GM21360 (cell line): Measurements from ENCODE around the gene ZDHHC8.

ENCODE experiments used
- ATAC-seq: cut with Tn5 transposase; IDR thresholded peaks from one replicate; pipeline ENCODE4 v1.9.1; 2021; ENCODE audit warnings: mild to moderate bottlenecking, moderate library complexity; ENCODE audit not compliant: unreplicated experiment

The ZDHHC8 gene, protein sequence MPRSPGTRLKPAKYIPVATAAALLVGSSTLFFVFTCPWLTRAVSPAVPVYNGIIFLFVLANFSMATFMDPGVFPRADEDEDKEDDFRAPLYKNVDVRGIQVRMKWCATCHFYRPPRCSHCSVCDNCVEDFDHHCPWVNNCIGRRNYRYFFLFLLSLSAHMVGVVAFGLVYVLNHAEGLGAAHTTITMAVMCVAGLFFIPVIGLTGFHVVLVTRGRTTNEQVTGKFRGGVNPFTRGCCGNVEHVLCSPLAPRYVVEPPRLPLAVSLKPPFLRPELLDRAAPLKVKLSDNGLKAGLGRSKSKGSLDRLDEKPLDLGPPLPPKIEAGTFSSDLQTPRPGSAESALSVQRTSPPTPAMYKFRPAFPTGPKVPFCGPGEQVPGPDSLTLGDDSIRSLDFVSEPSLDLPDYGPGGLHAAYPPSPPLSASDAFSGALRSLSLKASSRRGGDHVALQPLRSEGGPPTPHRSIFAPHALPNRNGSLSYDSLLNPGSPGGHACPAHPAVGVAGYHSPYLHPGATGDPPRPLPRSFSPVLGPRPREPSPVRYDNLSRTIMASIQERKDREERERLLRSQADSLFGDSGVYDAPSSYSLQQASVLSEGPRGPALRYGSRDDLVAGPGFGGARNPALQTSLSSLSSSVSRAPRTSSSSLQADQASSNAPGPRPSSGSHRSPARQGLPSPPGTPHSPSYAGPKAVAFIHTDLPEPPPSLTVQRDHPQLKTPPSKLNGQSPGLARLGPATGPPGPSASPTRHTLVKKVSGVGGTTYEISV

DNA sequence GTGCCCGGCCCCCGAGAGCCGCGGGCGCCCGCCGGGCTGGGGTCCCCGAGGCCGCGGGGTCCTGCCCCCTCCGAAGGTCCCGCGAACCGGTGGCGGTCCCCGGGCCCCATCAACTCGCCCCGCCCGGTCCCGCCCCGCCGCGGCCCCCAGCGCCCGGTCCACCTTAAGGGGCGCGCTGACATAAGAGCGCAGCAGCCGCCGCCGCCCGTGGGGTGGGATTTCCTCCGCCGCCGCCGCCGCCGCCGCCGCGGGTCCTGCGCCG is at the start of gene ZDHHC8:
Gene ZDHHC8, plus strand, starts transcription at position 208 of the 262 bp plus-strand sequence. CDS start 144 bp downstream, outside the sequence.
- peak; percentile 29 for ATAC-seq

- no peak for ATAC-seq
Measured at GRCh38 chr22:20083157-20083890, 48.3 kb upstream of the ZDHHC8 start.

DNA sequence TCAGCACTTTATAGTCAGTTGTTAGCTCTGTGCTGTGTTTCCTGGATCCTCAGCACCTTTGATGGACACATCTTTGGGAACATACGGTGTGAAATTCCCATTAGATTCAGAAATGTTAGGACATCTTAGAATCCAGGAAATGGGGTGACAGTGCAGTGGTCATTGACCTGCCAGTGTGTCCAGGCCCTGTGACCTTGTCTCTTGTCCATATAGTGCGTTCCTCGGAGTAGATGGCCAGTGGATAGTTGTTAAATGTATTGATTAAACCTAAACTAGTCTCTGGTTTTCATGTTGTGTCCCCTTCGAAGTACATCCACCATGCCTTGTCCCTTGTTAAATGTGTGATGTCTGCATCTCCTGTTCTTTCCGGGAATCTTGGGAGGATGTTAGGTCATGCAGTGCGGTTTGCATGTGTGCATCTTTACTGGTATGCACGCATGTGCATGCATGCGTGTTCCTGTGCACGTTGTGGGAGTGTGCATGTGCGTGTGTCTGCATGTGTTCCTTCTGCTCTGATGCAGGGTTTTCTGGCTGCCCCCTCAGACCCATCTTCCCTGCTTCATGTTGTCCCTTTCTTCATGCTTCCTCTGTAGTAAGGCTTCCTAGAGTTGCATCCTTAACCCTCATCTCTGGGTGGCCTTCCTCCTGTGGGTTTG is 47.6 kb upstream of the ZDHHC8 start:
- no peak for ATAC-seq

GRCh38 chr22:20084547-20085413 is 46.8 kb upstream of the ZDHHC8 start:
- no peak for ATAC-seq

DNA sequence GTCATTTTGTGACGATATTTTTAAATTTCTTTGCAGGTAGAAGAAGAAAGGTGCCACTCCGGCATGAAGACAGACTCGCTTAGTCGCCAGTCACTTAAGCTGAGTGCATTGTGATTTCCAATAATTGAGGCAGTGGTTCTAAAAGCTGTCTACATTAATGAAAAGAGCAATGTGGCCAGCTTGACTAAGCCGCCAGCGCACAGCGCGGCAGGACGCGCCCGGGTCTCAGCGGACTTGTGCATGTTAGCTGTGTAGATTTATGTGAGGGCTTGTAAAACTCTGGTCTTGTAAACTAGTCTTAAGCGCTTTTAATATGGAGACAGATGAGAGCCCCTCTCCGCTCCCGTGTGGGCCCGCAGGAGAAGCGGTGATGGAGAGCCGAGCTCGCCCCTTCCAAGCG is 46.0 kb upstream of the ZDHHC8 start:
- ATAC-seq: no peak

- no peak for ATAC-seq
Measured at GRCh38 chr22:20086101-20086599, 45.5 kb upstream of the ZDHHC8 start.

DNA sequence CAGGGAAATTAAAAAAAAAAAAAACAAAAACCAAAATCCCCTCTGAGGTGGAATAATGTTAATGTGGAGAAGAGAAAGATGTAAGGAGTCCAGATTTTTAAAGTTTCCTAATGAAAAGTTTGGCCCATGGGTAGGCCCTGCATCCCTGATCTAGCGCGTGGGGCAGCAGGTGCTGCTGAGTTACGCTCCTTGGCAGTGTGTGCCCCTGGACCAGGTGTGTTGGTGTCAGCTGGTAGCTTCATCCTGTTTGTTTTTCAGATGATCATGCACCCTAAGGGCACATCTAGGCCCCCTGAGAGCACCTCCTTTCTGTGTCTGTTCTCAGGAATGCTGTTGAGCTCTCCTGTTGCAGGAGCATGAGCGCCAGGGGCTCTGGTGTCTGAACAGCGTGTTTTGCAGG is 44.8 kb upstream of the ZDHHC8 start:
- ATAC-seq: no peak

- no peak for ATAC-seq
Measured at GRCh38 chr22:20087319-20088262, 44.0 kb upstream of the ZDHHC8 start.

DNA sequence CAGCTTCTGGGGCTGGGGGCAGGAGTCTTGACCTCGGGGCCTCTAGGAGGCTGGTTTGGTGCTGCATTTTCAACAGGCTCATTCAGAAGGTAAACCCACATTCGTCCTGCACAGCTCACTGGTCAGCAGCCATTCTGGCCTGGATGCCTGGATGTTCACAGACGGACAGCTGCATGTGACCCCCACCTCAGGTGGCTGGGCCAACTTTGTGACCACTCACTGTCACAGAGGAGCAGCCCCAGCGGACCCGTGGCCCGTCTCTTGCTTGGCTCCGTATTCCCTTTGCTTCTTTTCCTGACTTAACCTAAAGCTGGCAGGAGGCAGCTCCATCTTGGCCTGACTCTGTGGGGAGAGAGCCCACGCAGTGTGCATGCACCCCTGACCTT is 43.3 kb upstream of the ZDHHC8 start:
- no peak for ATAC-seq

DNA sequence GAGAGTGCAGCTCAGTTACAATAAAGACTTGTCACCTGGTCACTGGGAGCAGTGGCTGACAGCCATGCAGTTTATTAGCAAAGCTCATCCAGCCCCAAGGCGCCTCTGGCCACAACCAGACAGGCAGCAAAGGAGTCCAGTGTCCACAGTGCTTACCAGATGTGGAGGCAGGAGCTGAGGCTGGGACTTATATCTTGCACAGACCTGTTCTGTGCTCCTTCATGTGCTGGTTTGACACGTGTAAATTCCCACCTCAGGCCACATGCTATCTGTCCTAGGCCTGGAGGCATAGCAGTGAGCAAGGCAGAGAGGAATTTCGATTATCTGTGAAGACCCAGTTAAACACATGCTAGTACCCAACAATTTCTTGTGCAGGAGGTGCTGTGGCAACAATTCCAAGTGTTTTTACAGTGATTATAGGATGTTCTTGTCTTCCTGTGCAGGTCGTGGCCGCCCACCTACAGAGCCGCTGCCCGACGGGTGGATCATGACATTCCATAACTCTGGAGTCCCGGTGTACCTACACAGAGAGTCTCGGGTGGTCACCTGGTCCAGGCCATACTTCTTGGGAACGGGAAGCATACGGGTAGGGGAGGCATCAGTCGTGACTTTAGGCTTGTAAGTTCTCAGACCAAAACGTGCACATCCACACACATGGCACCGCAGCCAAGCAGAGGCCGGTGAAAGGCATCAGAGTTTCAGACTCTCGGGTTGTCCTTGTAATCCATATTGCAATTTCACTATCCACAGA is 42.2 kb upstream of the ZDHHC8 start:
- no peak for ATAC-seq

- no peak for ATAC-seq
Measured at GRCh38 chr22:20089977-20090729, 41.5 kb upstream of the ZDHHC8 start.

DNA sequence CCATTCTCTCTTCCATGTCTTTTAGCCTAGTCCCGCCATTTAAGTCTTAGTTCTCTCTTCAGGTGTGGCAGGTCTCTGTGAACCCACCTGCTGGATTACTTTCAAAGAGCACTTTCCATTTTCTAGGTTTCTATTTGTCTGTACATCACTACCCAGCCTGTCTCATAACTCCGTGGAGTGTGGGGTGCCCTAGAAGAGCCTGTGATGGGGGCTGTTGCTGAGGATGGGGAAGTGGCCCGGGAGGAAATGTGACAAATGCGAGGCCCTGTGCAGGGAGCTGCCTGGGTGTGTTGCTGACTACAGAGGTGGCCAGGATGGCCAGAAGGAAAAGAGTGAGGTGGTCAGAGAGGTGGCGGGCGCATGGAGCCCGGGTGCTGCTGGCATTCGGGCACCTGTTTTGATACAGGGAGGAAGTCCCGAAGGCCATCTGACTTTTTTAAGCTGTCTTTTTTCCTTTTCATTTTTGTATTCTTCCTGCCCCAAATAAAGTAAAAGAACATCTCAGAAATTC is 40.8 kb upstream of the ZDHHC8 start:
- ATAC-seq: no peak

GRCh38 chr22:20091690-20092476 is 39.7 kb upstream of the ZDHHC8 start:
- ATAC-seq: no peak

DNA sequence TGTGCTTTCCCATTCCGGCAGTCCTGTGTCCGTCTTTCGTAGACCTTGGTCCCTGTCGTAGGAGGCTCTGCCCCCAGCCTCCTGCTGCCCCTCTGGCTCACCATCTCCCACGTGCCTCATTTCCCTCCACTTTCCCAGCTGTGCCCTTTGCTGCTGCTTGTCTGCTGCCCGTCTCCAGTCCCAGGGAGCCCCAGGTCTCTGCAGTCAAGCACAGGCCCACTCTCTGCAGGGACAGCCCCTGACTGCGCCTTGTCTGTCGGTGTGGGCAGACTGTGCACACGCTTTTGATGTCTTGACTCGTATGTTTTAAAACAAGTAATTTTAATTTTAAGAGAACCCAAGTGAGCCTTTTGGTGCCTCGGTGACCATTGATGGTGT is 39.1 kb upstream of the ZDHHC8 start:
- no peak for ATAC-seq

GRCh38 chr22:20093418-20094196 is 38.0 kb upstream of the ZDHHC8 start:
- no peak for ATAC-seq
